A673 (cell line): ENCODE data around the gene MASP2. TPM values are rescaled to one million over a fixed set of nuclear protein-coding genes. Genes with fewer than 3 reads are reported as not detected.
A peak's percentile ranks its signal among the peaks of the same experiment; 100 is the strongest.
"Not testable (repeated sequence)": the region's sequence is repeated elsewhere in the genome, so short reads cannot be mapped to it uniquely, and the experiment has no call there.

Experiments
- BruUV-seq: library from RNA; stranded (reverse); fragments of 400-500 nt; replicated peaks from 2 replicates; lab custom pipeline; 2021; lab: Mats Ljungman, UMichigan
- CTCF ChIA-PET: fragments of 300-600 bp; sonication (Branson Sonifier 250); formaldehyde crosslinking; loops from one replicate; lab custom pipeline; 2022; ENCODE audit warnings: antibody characterized with exemption; lab: Charles Lee
- POLR2A ChIA-PET: fragments of 300-600 bp; sonication (Branson Sonifier 250); formaldehyde crosslinking; loops from one replicate; lab custom pipeline; 2022; ENCODE audit warnings: antibody characterized with exemption; ENCODE audit not compliant: low non-redundant PET; lab: Charles Lee
- DNase-seq: peaks from one replicate; pipeline ENCODE4 v3.0.0-alpha.2; 2015; ENCODE audit warnings: low spot score
- H3K27ac ChIP-seq: fragments of 200-600 bp; sonication (generic); 2 replicates; pipeline ENCODE4 v1.5.1; 2016; ENCODE audit warnings: mixed run types, low read depth, mild to moderate bottlenecking, mixed read lengths, antibody characterized with exemption, low read length; ENCODE audit not compliant: poor library complexity, severe bottlenecking
- H3K27me3 ChIP-seq: fragments of 200-600 bp; sonication (generic); replicated peaks from 2 replicates; pipeline ENCODE4 v1.6.1; 2017; ENCODE audit warnings: mixed run types, low read depth, mild to moderate bottlenecking, mixed read lengths, antibody characterized with exemption, low read length; ENCODE audit not compliant: insufficient read depth, poor library complexity
- H3K36me3 ChIP-seq: fragments of 200-600 bp; sonication (generic); 2 replicates; pipeline ENCODE4 v1.6.1; 2016; ENCODE audit warnings: mixed run types, mild to moderate bottlenecking, mixed read lengths, antibody characterized with exemption, low read length; ENCODE audit not compliant: insufficient read depth, poor library complexity, severe bottlenecking
- H3K4me1 ChIP-seq: fragments of 200-600 bp; sonication (generic); 2 replicates; pipeline ENCODE4 v1.6.1; 2017; ENCODE audit warnings: mixed run types, mild to moderate bottlenecking, mixed read lengths, antibody characterized with exemption, low read length; ENCODE audit not compliant: insufficient read depth, poor library complexity, severe bottlenecking
- H3K4me3 ChIP-seq: fragments of 200-600 bp; sonication (generic); 2 replicates; pipeline ENCODE4 v1.5.1; 2016; ENCODE audit warnings: low read depth, mixed run types, mild to moderate bottlenecking, mixed read lengths, low read length; ENCODE audit not compliant: poor library complexity, severe bottlenecking
- H3K9me3 ChIP-seq: fragments of 200-600 bp; sonication (generic); 2 replicates; pipeline ENCODE4 v1.6.1; 2016; ENCODE audit warnings: mixed run types, low read depth, mild to moderate bottlenecking, mixed read lengths, antibody characterized with exemption, low read length; ENCODE audit not compliant: poor library complexity, severe bottlenecking
- EZH2 ChIP-seq: fragments of 200-600 bp; sonication (generic); IDR thresholded peaks from 2 replicates; pipeline ENCODE4 v1.6.1; 2017; ENCODE audit warnings: borderline replicate concordance, low read depth, mild to moderate bottlenecking, mixed read lengths, antibody characterized with exemption, low read length; ENCODE audit not compliant: poor library complexity, severe bottlenecking
- intact Hi-C: fragments of 100-400 bp; cut with micrococcal nuclease; formaldehyde crosslinking; loops from one replicate; pipeline ENCODE4 v1.10.0; 2022; ENCODE audit not compliant: unreplicated experiment
- total RNA-seq: library from RNA; stranded (reverse); gene quantifications from 2 replicates; pipeline ENCODE4 v1.2.3, GENCODE V29; 2021
- TF ChIP-seq, protein P1 (sequence below): fragments of 300-800, 200-600 bp; sonication (generic); conservative IDR thresholded peaks from 2 replicates; pipeline ENCODE4 v1.5.1; 2017; ENCODE audit warnings: low read depth, mild to moderate bottlenecking, antibody characterized with exemption, low read length, moderate library complexity, mixed read lengths

Gene MASP2
- total RNA-seq, 1 experiment from 2014 or later: 0.69 TPM

DNA sequence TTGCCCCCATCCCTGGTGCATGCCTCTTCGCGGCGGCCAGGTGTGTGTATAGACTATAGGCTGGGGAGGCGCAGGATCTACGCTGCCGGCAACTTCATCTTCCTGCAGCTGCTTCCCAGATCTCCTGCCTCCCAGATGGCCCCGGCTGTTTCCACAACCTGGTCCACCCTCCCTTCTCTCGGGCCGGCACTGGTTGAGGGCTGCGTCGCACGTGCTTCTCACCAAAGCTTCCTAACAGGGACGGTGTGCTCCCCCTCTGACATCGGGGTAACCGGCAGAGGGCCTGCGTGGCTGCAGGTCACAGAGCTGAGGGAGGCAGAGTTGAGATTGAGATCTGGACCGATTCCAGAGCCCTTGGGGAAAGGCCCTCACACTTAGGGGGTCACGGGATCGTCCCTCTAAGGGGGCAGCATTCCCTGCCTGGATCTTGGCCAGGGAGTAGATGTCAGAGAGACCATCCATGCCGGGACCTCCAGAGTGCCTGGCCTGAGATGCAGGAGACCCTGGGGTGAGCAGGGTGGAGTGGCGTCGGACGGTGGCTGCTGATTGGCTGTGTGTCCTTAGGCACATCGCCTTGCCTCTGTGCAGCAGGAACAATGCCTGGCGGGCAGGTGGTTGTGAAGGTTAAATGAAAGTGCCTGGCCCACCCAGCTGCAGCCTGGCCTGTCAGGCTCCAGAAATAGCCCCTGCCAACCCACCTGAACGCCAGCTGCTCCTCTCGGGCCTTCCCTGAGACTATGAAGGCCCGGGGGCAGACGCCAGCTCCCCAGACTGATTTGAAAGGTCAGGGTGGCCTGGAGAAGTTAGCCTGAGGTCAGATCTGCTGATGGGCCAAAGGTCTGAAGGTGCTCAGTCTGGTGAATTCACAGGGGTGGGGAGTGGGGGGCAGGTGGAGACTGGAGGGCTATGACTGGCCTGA lies 6.1 kb upstream of the MASP2 start:
- Histone ChIP-seq H3K27me3 (no peaks in the 10 kb centered on the region), H3K4me1 (no peaks in the 10 kb centered on the region), H3K36me3 (peaks cover 22% of the 10 kb centered on the region), H3K27ac (no peak overlapping the region), H3K9me3 (no peaks in the 10 kb centered on the region), H3K4me3 (no peak overlapping the region)
- ChIA-PET POLR2A (no interaction called here), CTCF (no interaction called here)
- no TSS peak for BruUV-seq
- TF ChIP-seq, protein P1, sequence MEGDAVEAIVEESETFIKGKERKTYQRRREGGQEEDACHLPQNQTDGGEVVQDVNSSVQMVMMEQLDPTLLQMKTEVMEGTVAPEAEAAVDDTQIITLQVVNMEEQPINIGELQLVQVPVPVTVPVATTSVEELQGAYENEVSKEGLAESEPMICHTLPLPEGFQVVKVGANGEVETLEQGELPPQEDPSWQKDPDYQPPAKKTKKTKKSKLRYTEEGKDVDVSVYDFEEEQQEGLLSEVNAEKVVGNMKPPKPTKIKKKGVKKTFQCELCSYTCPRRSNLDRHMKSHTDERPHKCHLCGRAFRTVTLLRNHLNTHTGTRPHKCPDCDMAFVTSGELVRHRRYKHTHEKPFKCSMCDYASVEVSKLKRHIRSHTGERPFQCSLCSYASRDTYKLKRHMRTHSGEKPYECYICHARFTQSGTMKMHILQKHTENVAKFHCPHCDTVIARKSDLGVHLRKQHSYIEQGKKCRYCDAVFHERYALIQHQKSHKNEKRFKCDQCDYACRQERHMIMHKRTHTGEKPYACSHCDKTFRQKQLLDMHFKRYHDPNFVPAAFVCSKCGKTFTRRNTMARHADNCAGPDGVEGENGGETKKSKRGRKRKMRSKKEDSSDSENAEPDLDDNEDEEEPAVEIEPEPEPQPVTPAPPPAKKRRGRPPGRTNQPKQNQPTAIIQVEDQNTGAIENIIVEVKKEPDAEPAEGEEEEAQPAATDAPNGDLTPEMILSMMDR: no peak
- DNase-seq: no peak
- intact Hi-C loops: no loop called here

DNA sequence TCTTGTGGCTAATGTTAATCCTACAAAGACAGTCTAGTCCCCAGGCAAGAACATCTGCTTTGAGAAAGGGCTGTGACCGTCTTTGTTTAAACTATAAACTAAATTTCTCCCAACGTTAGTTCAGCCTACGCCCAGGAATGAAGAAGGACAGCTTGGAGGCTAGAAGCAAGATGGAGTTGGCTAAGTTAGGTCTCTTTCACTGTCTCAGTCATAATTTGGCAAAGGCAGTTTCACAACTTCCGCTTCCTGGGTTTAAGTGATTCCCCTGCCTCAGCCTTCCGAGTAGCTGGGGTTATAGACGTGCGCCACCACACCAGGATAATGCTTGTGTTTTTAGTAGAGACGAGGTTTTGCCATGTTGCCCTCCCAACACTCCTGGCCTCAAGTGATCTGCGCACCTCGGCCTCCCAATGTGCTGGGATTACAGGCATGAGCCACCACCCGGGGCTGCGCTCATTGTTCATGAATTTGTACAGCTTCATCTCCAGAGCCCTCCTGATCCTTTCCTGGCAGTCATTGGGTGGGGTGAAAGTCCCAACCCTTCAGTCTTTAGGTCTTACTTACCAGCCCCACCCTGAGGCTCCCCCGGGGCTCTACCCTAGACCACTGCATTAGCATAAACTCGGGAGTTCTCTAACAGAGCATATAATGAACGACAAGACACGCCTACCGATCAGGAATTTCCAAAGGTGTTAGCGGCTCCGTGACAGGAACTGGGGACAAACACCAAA lies 4.9 kb upstream of the MASP2 start:
- ChIA-PET CTCF (interaction anchor here (1.0 kb wide), 1 partner anchor 14 kb away, joined by 3 read pairs; no protein-coding TSS in a partner anchor), POLR2A (no interaction called here)
- Histone ChIP-seq H3K27me3 (no peaks in the 10 kb centered on the region), H3K4me1 (no peaks in the 10 kb centered on the region), H3K4me3 (no peak overlapping the region), H3K36me3 (peaks cover 18% of the 10 kb centered on the region), H3K27ac (no peak overlapping the region), H3K9me3 (no peaks in the 10 kb centered on the region)
- TF ChIP-seq EZH2: no peak
- TF ChIP-seq, protein P1: no peak
- DNase-seq: peak; percentile 77
- intact Hi-C loops: no loop called here
- no TSS peak for BruUV-seq

DNA sequence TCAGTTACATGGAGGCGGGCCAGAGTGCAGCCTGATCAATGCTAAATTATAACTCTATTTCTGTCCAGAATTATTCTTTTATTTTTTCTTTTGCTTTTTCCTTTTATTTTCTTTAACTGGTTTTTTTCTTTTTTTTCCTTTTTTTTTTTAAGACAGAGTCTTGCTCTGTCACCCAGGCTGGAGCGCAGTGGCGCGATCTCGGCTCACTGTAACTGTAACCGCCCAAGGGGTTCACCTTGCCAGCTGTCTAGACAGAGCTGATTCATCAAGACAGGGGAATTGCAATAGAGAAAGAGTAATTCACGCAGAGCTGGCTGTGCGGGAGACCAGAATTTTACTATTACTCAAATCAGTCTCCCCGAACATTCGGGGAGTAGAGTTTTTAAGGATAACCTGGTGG lies 4.1 kb upstream of the MASP2 start:
- H3K4me1 ChIP-seq, BruUV-seq, H3K36me3 ChIP-seq, H3K27me3 ChIP-seq, DNase-seq, POLR2A ChIA-PET, H3K4me3 ChIP-seq, intact Hi-C loops, H3K9me3 ChIP-seq, H3K27ac ChIP-seq: not testable (repeated sequence)
- CTCF ChIA-PET: interaction anchor here (1.0 kb wide), 1 partner anchor 13 kb away, joined by 3 read pairs; no protein-coding TSS in a partner anchor
